Occipital lobe (tissue), 2 donors: ENCODE measurements around the gene ONECUT1. TPM values are rescaled to one million over a fixed set of nuclear protein-coding genes. Genes with fewer than 3 reads are reported as not detected.
"Not testable (repeated sequence)": the region's sequence is repeated elsewhere in the genome, so short reads cannot be mapped to it uniquely, and the experiment has no call there.

Experiments
- DNase-seq: peaks from one replicate; lab custom pipeline; 2025; lab: John Stamatoyannopoulos, UW
- total RNA-seq: library from RNA; depleted of rRNA; stranded (reverse); fragments of >200 nt; gene quantifications from one replicate; pipeline ENCODE4 v1.2.3, GENCODE V29; 2014

The ONECUT1 gene
- total RNA-seq = not detected

GRCh38 chr15:52790169-52790708, at the start of gene ONECUT1:
Gene ONECUT1, minus strand, starts transcription at chr15:52790336. Its CDS starts 452 bp downstream, at chr15:52789884.
- DNase-seq = no peak

- no peak for DNase-seq
Observed at GRCh38 chr15:52834379-52834778, 44.2 kb upstream of the ONECUT1 start.

- DNase-seq = not testable (repeated sequence)
Observed at GRCh38 chr15:52824169-52824942, 34.2 kb upstream of the ONECUT1 start.

DNA sequence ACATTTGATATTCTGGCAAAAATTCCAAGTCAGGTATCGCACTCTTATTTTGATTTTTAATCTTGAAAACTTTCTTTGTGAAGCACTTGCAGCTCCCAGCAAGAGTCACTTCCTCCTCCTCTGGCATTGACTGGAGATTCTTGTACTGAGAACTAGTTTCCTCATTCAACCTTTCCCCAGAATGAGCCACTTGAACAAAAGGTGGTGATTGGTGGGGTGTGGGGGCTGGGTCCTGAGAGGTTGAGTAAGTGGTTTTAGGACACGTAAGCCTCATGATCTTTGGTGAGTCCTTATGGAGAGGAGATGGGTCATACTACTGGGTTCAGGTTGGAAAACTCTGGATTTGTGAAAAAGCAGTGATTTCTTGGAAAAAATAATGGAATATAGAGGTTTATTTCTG, 32.3 kb upstream of the ONECUT1 start:
- no peak for DNase-seq

GRCh38 chr15:52819253-52819652, 29.1 kb upstream of the ONECUT1 start:
- DNase-seq = no peak

DNA sequence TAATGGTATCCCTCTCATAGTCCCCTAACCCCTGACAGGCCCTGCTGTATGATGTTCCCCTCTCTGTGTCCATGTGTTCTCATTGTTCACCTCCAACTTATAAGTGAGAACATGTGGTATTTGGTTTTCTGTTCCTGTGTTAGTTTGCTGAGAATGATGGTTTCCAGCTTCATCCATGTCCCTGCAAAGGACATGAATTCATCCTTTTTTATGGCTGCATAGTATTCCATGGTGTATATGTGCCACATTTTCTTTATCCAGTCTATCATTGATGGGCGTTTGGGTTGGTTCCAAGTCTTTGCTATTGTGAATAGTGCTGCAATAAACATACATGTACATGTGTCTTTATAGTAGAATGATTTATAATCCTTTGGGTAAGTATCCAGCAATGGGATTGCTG, 25.8 kb upstream of the ONECUT1 start:
- DNase-seq = not testable (repeated sequence)

DNA sequence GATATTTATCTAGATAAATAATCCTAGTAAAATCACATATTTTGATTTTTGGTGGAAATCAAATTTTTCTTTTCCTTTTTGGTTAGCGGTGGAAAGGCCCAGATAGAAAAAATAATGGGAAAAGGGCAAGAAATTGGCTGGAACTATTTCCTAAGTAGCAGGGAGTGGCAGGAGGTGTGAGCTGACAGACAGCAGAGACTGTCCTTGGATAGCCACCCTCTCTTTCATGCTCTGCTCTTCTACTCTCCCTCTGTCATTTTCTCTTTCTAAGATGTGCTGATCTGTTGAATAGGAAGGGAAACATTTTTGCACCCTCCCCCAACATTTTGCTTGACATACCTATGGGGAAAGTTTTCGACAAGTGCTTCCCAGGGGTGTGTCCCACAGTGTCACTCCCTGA, 18.9 kb upstream of the ONECUT1 start:
- DNase-seq = no peak

GRCh38 chr15:52808441-52808840, 18.3 kb upstream of the ONECUT1 start:
- no peak for DNase-seq

- no peak for DNase-seq
Observed at GRCh38 chr15:52806284-52806655, 16.1 kb upstream of the ONECUT1 start.

GRCh38 chr15:52805351-52806283, 15.5 kb upstream of the ONECUT1 start:
- no peak for DNase-seq

GRCh38 chr15:52804526-52805081, 14.5 kb upstream of the ONECUT1 start:
- DNase-seq = no peak

DNA sequence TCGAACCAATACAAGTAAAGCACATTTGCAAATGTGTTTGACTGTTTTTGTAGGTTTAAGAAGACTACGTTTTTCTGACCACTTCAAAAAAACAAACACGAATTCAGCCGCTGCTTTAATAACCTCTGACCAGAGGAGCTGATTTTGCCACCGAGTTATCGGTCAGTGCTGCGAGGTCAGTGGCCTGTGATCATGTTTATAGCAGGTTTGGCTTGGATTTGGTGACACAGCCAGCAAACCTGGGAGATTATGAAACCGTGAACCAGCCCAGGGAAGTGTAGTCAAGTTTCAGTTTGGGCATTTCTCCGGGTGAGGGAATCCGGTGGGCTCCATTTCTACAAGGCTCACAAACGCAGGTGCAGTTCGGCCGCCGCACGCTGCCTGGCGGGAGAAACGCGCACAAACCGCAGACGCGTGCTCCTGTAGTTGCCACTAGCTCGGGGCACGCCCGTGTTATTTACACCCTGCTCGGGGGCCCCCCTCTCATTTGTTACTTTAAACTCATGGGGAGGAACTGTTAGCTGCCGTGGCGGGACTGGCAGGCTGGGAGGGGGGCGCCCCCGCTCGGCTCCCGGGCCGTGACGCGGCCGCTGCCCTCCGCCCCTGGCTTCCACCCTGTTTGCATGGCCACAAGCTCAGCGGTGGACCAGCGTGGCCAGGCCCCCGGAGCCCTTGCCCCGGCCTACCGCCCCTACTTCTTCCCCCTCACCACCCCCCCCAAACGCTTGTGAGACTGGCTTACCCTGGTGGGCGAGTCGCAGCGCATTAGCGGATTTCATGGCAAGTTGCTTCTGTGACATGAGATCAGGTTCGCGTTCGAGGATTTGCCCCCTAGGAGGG, 13.6 kb upstream of the ONECUT1 start:
- DNase-seq = no peak

GRCh38 chr15:52803108-52803466, 13.0 kb upstream of the ONECUT1 start:
- no peak for DNase-seq

DNA sequence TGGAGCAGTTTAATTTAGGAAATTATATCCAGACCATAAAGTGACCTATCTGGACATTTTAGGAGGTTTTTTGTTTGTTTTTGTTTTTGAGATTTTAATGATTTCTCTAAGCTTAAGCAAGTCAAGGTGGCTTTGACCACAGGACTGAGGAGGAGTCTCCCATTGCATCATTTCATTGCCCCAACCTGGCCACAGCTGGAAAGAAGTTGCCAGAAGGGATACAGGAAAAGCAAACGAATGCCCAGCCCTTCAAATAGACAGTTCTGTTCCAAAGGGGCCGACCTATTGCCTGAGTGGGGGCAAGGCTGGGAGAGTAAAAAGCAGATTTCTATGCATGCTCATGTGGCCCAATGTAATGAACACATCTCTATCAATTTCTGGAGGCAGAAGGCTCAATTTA, 12.0 kb upstream of the ONECUT1 start:
- DNase-seq = no peak

GRCh38 chr15:52801748-52802085, 11.6 kb upstream of the ONECUT1 start:
- no peak for DNase-seq

DNA sequence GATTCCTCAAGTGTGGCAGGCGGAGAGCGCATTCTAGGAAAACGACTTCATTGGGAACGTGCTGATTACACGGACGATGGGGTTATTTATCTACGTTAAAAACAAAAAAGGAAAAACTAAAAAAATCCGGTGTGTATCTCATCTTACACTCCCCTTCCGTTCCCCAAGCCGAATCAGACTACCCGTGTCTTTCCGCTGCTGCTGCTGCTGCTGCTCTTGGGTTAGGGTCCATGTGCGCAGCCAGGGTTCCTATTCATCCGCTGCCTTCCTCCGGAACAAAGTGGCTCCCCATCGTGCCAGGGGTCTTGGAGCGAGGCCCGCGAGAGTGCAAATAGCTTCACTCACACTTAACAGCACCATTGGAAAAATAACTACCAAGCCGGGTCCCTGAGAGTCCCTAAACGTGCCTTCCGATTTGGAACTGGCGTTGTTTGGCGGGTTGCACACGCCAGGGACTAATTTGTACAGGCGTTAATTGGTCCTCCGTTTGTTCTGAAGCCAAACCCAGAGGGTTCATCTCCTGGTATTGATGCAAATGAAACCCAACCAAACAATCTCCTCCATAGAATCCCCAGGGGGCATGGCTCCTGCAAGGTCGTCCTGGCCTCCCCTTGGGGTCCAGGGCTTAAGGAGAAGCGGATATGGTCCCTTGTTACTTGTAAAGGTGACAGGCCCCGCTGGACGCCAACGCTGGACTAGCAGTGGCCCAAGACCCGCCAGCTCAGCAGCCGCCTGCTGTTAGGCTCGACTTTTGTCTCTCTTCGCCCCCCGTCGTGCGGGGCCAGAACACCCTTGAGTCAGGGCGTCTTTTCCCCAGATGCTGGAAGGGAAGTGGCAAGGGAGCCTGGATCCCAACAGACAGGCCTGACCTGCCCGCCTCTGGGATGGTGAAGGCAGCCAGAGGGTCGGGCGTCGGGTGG, 11.0 kb upstream of the ONECUT1 start:
- no peak for DNase-seq

DNA sequence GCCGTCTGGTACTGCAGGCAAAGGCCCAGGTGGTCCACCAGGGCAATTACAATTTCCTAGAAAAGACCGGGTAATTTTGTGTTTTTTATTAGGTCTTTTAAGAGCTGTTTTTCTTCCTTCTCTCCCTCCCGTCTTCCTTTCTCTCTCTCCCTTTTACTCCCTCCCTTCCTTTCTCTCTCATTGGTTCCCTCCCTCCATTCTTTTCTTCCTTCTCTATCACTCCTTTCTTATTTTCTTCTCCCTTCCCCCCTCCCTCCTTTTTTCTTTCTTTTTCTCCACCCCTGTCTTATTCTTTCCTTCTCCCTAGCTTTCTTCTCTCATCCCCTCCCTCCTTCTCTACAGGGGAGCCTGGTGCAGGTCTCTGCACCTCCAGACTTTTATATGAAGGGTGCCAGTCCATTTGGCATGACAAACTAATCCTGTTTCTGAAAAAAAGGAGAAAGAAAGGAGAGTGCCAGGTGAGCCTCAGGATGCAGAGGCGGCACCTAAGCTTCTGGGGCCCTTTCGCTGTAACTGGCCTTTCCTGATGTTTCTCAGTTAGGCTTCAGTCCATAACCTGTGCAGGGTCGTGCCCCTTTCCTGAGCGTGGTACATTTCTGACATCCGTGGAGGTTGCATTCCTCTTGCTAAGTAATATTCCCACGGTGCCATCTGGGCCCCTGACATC, 9.1 kb upstream of the ONECUT1 start:
- no peak for DNase-seq

DNA sequence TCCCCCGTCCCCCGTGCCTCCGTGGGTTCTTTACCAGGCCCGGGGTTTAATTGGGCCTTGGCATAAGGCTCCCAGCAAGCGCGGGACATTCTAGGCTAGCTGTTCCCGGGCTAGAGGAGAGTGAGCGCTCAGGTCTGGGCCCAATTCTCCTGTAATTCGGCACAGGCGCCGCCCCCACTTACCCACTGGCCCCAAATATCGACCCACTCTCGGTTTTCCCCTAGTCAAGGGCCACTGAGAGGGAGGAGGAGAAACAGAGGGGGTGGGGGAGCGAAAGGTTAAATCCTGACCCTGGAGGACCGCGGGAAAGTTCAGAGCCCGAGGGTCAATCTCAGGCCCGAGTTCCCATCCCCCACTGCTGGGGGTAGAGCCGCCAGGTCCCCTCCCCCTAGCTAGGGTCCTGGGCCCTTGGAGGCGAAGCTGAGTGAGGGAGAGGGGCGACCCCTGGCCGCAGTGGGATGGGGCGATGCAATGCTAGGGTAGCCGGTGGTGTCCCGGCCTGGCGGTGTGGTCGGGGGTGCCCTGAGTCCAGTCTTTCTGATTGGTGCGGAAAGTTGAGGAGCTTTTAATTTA, 8.5 kb upstream of the ONECUT1 start:
- DNase-seq = no peak
